Measurements from ENCODE around the gene ABLIM1. TPM values are rescaled to one million over a fixed set of nuclear protein-coding genes. Genes with fewer than 3 reads are reported as not detected.

Gene ABLIM1
- total RNA-seq, 1 experiment from 2014 or later, result 274 TPM

DNA sequence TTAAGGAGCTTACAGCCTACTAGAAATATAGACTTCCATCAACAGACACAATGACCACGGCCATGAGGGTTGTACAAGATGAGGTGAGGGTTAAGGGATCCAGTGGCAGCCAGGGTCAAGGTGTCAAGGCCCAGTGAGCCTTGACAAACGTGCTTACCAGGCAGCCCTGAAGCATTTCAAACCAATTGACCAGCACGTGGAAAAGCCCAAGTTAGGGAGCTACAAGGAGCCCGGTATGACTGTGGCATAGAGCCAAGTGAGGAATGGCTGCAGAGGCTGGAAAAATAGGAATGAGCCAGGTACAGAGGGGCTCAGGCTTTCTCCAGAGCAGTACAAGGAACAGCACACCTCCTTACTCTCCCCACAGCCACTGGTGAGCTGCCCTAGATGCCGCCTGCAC lies 266.5 kb downstream of the ABLIM1 start:
- in situ Hi-C loops (cut with HindIII; ENCODE audit: low pct_unique_long_range_greater_than_20kb, low sequenced_read_pairs), result no loop called here
- Histone ChIP-seq H3K4me1 (ENCODE audit: control insufficient read depth, insufficient read depth, low read length) (peaks cover 95% of the 10 kb centered on the region), H3K27me3 (ENCODE audit: control insufficient read depth, insufficient read depth, low read length) (no peaks in the 10 kb centered on the region), H3K27ac (ENCODE audit: low read length) (0 out of 2 replicates have a peak overlapping the region, but pooled peaks have one; percentile 3), H3K36me3 (ENCODE audit: control insufficient read depth, insufficient read depth, low read length) (no peaks in the 10 kb centered on the region), H3K9me3 (ENCODE audit: control insufficient read depth, insufficient read depth, low read depth, low read length) (no peaks in the 10 kb centered on the region), H3K4me3 (ENCODE audit: low read depth in 2 of 2, low read length in 2 of 2) (no peak overlapping the region)
- no peak for TF ChIP-seq SIN3A (IDR thresholded peaks at IDR 0.05; ENCODE audit: borderline replicate concordance, insufficient read depth, low read depth, low read length)
- TF ChIP-seq TCF7L2 (IDR thresholded peaks at IDR 0.05; ENCODE audit: low read depth, low read length), result no peak
- TF ChIP-seq, protein P1, sequence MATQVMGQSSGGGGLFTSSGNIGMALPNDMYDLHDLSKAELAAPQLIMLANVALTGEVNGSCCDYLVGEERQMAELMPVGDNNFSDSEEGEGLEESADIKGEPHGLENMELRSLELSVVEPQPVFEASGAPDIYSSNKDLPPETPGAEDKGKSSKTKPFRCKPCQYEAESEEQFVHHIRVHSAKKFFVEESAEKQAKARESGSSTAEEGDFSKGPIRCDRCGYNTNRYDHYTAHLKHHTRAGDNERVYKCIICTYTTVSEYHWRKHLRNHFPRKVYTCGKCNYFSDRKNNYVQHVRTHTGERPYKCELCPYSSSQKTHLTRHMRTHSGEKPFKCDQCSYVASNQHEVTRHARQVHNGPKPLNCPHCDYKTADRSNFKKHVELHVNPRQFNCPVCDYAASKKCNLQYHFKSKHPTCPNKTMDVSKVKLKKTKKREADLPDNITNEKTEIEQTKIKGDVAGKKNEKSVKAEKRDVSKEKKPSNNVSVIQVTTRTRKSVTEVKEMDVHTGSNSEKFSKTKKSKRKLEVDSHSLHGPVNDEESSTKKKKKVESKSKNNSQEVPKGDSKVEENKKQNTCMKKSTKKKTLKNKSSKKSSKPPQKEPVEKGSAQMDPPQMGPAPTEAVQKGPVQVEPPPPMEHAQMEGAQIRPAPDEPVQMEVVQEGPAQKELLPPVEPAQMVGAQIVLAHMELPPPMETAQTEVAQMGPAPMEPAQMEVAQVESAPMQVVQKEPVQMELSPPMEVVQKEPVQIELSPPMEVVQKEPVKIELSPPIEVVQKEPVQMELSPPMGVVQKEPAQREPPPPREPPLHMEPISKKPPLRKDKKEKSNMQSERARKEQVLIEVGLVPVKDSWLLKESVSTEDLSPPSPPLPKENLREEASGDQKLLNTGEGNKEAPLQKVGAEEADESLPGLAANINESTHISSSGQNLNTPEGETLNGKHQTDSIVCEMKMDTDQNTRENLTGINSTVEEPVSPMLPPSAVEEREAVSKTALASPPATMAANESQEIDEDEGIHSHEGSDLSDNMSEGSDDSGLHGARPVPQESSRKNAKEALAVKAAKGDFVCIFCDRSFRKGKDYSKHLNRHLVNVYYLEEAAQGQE (IDR thresholded peaks at IDR 0.05; ENCODE audit: insufficient read depth in 1 of 2, low read depth in 2 of 2, low read length in 1 of 2), result no peak
- no peak for TF ChIP-seq POLR2AphosphoS5 (IDR thresholded peaks at IDR 0.05; ENCODE audit: low read depth, low read length)
- intact Hi-C loops (cut with micrococcal nuclease; ENCODE audit: unreplicated experiment), result no loop called here
- POLR2A ChIA-PET, result interaction anchor here (0.6 kb wide), 1 partner anchor 16 kb away, joined by 3 read pairs; no protein-coding TSS in a partner anchor
- ATAC-seq (no peak), DNase-seq (ENCODE audit: low read depth, low spot score) (no peak)
- no TSS peak for BruUV-seq (replicated peaks)
- CTCF ChIA-PET, result interaction anchor here (0.6 kb wide), 1 partner anchor 297 kb away, joined by 11 read pairs; no protein-coding TSS in a partner anchor

DNA sequence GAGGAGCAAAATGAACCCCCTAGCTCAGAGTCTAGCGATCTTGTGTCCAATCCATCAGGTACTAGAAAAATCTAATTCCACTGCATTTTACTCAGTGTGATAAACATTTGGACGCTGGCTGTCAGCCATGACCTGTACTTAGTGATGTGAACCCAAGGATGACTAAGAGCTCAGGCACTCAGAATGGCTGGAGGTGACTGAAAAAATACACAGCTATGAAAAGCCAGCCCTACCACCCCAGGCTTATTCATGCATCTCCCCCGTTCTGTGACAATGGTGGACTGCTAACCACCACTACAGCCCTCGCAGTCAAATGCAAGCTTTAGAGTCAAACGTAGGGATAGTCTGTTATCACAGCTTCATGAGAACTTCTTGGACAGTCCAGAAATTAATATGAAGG lies 268.6 kb downstream of the ABLIM1 start:
- DNase-seq (ENCODE audit: low read depth, low spot score) (no peak), ATAC-seq (peak; percentile 79)
- peak overlapping the region; percentile 60 for H3K27ac ChIP-seq (ENCODE audit: low read length)
- H3K4me3 ChIP-seq (ENCODE audit: low read depth in 2 of 2, low read length in 2 of 2), result no peak overlapping the region
- intact Hi-C loops (cut with micrococcal nuclease; ENCODE audit: unreplicated experiment), result no loop called here
- H3K36me3 ChIP-seq (ENCODE audit: control insufficient read depth, insufficient read depth, low read length), result no peaks in the 10 kb centered on the region
- ChIA-PET POLR2A (interaction anchor here (0.6 kb wide), 1 partner anchor 585 kb away, joined by 4 read pairs; no protein-coding TSS in a partner anchor), CTCF (interaction anchor here (0.6 kb wide), 1 partner anchor 15 kb away, joined by 3 read pairs; no protein-coding TSS in a partner anchor)
- no peaks in the 10 kb centered on the region for H3K27me3 ChIP-seq (ENCODE audit: control insufficient read depth, insufficient read depth, low read length)
- peak; percentile 36; the same call in 1 of the 2 replicates for TF ChIP-seq POLR2AphosphoS5 (IDR thresholded peaks at IDR 0.05; ENCODE audit: low read depth, low read length)
- TF ChIP-seq SIN3A (IDR thresholded peaks at IDR 0.05; ENCODE audit: borderline replicate concordance, insufficient read depth, low read depth, low read length), result no peak
- BruUV-seq (replicated peaks), result no TSS peak
- no peaks in the 10 kb centered on the region for H3K9me3 ChIP-seq (ENCODE audit: control insufficient read depth, insufficient read depth, low read depth, low read length)
- H3K4me1 ChIP-seq (ENCODE audit: control insufficient read depth, insufficient read depth, low read length), result peaks cover 79% of the 10 kb centered on the region
- in situ Hi-C loops (cut with HindIII; ENCODE audit: low pct_unique_long_range_greater_than_20kb, low sequenced_read_pairs), result no loop called here

DNA sequence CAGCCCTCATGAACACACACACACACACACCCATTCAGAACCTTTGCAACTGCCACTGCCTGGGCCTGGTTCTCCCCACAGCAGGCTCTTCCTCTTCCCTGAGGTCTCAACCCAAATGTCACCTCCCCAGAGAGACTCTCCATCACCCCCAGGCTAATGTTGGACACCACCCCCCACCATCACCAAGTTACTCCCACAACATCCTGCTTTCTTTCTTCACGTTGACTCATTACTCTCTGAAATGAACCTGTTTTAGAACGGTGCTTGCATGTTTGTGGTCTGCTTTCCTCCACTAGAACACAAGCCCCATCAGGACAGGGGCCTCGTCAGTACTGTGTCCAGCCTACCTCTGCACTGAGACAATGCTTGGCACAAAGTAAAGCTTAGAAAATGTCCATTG lies 269.8 kb downstream of the ABLIM1 start:
- DNase-seq (ENCODE audit: low read depth, low spot score) (no peak), ATAC-seq (0 out of 2 replicates have a peak, but pooled peaks have one; percentile 9)
- POLR2A ChIA-PET, result interaction anchor here (0.6 kb wide), 1 partner anchor 9 kb away, joined by 6 read pairs; no protein-coding TSS in a partner anchor
- Histone ChIP-seq H3K4me3 (ENCODE audit: low read depth in 2 of 2, low read length in 2 of 2) (no peak overlapping the region), H3K36me3 (ENCODE audit: control insufficient read depth, insufficient read depth, low read length) (no peaks in the 10 kb centered on the region), H3K27me3 (ENCODE audit: control insufficient read depth, insufficient read depth, low read length) (no peaks in the 10 kb centered on the region), H3K9me3 (ENCODE audit: control insufficient read depth, insufficient read depth, low read depth, low read length) (no peaks in the 10 kb centered on the region), H3K4me1 (ENCODE audit: control insufficient read depth, insufficient read depth, low read length) (peaks cover 69% of the 10 kb centered on the region), H3K27ac (ENCODE audit: low read length) (peak overlapping the region; percentile 60; the same call in 1 of the 2 replicates)
- intact Hi-C loops (cut with micrococcal nuclease; ENCODE audit: unreplicated experiment), result no loop called here
- CTCF ChIA-PET, result no interaction called here
- TF ChIP-seq TCF7L2 (IDR thresholded peaks at IDR 0.05; ENCODE audit: low read depth, low read length) (no peak), POLR2AphosphoS5 (IDR thresholded peaks at IDR 0.05; ENCODE audit: low read depth, low read length) (no peak), SIN3A (IDR thresholded peaks at IDR 0.05; ENCODE audit: borderline replicate concordance, insufficient read depth, low read depth, low read length) (no peak)
- TF ChIP-seq, protein P2, sequence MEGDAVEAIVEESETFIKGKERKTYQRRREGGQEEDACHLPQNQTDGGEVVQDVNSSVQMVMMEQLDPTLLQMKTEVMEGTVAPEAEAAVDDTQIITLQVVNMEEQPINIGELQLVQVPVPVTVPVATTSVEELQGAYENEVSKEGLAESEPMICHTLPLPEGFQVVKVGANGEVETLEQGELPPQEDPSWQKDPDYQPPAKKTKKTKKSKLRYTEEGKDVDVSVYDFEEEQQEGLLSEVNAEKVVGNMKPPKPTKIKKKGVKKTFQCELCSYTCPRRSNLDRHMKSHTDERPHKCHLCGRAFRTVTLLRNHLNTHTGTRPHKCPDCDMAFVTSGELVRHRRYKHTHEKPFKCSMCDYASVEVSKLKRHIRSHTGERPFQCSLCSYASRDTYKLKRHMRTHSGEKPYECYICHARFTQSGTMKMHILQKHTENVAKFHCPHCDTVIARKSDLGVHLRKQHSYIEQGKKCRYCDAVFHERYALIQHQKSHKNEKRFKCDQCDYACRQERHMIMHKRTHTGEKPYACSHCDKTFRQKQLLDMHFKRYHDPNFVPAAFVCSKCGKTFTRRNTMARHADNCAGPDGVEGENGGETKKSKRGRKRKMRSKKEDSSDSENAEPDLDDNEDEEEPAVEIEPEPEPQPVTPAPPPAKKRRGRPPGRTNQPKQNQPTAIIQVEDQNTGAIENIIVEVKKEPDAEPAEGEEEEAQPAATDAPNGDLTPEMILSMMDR (IDR thresholded peaks at IDR 0.05), result no peak
- TF ChIP-seq, protein P1 (IDR thresholded peaks at IDR 0.05; ENCODE audit: insufficient read depth in 1 of 2, low read depth in 2 of 2, low read length in 1 of 2), result no peak
- in situ Hi-C loops (cut with HindIII; ENCODE audit: low pct_unique_long_range_greater_than_20kb, low sequenced_read_pairs), result no loop called here
- no TSS peak for BruUV-seq (replicated peaks)

Data from Panc1 (cell line).